ENCODE results near the gene SETD7. TPM values are rescaled to one million over a fixed set of nuclear protein-coding genes. Genes with fewer than 3 reads are reported as not detected.
A peak's percentile ranks its signal among the peaks of the same experiment; 100 is the strongest.

The SETD7 gene
- total RNA-seq, 1 donor from 2014 or later, result 44.4 TPM

DNA sequence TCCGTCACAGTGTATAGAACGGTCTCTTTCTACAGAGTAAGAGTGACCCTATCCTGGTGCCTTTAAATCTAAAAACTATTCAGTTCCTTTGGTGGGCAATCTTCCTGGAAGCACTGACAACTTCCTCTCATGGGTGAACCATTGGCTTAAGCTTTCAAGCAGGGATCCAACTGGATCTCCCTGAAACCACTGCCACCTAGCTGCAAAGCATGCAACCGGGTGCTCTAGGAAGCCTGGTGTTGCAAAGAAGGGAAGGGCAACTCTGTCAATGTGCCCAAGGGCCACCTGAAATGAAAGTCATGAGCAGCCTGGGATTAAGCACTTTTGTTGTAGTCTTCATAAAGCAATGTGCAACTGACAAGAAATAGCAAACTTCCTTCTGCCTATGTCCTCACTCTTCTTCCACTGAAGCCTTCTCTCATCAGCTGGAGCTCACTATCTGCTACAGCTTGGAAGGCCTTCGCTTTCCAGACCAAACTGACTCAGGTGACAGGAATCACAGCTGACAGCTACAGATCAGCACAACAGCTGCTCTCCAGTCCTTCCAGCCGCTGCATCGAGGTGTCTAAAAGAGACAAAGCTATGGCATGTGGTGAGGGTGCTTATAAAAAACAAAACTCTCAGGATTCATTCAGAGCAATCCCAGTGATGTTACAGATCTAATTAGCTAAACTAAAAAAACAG, 46.1 kb downstream of the SETD7 start:
- peak; percentile 21 to 49 for DNase-seq (ENCODE audit: low read depth in 2 of 2)

DNA sequence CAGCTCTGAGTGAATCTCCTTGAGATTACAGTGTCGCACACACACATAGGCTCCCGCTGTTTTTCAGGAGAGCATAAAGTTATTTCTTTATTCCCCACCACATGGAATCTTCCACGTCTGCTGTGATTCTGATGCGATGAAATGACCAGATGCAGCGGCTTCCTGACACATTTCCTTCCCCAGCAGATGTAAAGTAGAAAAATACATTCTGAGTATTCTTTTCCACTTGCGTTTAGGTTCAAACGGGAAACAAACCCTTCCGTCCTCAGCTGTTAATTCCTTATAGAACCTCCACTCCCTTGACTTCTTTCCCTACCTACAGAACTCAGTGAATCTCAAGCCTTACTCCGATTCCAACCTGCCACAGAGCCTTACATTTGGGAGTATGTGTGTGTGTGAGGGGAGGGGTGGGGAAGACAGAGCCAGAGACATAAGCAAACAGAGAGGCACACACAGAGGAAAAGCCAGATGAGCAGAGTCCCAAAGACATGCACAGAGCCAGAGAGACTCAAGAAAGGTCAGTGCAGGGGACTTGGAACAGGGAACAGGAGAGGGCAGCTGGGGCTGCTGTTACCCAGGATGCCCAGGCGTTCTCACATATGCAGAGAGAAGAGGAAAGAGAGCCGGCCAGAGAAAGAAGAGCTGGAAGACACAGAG, 47.3 kb downstream of the SETD7 start:
- DNase-seq (ENCODE audit: low read depth in 2 of 2), result peak; percentile 48 to 78

DNA sequence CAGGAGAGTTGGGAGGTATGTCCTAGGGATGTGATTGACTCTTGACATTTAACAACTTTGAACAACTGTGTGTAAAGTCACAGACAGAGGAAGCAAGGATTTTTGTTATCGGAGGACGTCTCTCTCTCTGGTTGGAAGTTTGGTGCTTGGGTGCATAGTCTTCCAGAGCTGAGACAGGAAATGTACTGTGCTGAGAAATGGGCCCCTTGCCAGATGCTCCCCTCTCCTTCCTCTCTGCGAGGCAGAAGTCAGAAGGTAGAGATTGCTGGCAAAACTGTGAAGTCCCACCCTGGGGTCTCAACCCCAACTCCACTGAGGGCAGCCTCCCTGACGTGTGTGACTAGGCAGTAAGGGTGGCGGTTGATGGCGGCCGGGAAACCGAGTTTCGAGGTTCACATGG, 49.2 kb downstream of the SETD7 start:
- peak in 1 of 2 donors; percentile 25 for DNase-seq (ENCODE audit: low read depth in 2 of 2)

DNA sequence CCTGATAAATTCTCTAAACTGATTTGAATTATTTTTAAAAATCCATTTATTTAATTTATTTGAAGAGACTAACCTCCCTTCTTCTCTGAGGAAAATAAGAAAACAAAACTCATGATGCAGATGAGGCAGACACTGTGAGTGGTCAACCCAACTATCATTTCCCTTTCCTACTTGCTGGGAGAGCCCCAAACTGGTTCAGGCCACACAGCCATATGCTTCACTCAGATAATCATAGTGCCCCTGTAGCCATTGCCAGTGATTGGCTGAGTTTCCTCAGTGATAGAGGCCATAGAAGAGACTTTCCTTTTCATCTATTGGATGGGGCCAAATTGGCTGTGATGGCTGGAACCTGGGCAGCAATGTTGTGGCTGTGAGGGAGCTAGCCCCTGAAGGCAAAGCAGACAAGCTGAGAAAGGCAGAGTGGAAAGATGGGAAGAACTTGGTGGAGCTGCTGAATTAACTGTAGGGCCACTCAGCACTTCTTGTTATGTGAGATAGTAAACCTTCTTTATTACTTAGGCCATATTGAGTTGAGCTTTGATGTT, 52.3 kb downstream of the SETD7 start:
- no peak for DNase-seq (ENCODE audit: low read depth in 2 of 2)

DNA sequence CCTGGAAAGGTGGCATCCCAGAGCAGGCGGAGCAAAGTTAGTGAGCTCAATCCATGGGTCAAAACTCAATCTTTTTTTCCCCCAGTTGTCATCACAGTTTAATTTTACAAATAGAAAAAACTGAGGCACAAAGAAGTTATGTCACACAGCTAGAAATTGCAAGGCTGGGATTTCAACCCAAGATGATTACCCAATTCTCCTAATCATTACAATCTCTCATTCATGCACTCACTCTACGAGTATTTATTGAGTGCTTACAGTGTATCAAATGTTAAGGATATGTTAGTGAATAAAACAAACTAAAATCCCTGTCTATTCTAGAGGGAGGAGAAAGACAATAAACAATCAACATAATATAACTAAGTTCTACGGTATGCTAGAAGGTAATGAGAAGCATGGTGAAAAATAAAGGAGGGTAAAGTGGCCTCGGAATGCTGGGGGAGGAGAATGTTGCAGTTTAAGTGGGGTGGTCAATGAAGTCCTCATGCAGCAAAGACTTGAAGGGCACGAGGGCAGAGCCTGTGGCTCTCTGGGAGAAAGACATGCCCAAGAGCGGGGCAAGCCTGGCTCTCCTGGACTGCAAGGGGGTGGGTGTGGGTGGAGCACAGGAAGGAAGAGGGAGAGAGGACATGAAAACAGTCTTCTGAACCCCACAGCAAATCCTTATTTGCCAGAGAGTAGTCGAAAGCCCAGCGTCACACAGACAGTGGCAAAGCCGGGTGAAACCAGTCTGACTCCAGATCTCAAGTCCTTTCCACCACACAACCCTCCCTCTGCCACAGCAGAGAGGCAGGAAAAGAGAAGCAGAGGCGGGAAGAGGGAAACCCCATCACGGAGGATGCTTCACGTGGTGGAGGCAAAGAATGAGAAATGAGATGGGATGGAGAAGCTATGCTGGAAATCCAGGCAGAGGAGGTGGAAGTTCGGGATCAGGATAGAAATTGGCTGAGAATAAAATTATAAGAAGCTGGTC, 53.8 kb downstream of the SETD7 start:
- DNase-seq (ENCODE audit: low read depth in 2 of 2), result no peak

DNA sequence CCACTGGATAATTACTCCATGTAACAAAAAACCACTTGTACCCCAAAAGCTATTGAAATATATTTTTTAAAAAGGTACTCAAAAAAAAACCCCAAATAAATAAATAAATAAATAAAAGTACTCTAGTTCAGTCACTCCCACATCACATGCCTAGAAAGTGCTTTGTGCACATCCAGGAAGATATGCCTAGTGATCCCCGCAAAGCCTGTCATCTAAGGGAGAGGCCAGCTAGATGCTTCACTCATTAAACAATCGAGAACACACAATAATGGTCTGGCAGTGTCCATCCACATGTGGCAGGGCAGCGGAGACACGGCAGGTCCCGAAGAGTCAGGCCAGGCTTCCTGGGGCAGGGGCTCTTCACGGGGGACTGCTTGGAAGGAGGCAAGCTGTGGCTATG, 54.5 kb downstream of the SETD7 start:
- no peak for DNase-seq (ENCODE audit: low read depth in 2 of 2)

DNA sequence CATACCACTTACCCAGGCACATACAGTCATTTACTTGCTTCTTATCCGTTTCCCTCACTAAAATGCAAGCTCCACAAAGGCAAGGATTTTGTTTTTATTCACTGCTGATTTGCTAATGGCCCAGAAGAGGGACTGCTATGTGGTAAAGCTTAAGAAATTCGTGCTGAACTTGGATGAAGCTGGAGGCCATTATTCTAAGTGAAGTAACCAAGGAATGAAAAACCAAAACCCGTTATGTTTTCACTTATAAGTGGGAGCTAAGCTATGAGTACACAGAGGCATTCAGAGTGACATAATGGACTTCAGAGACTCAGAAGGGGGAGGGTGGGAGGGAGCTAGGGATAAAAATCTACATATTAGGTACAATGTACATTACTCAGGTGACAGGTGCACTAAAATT, 54.9 kb downstream of the SETD7 start:
- DNase-seq (ENCODE audit: low read depth in 2 of 2), result no peak

DNA sequence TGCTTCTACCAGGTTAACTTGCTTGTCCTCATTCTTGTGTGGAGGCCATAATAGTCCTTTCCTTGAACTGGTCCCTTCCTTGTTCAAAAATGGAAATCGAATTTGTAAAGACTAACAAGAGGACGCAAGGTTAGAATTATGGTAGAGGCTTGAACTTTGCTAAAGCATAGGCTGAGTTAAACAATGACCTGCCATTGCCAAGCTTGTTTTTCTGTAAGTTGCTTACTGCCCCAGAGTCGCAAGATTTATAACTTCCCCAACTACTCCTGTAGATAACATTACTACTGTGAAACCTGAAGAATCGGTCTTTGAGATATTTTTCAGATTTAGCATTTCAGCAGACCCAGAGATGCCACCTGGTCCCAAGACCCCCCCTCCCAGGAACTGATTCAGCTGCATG, 56.8 kb downstream of the SETD7 start:
- no peak for DNase-seq (ENCODE audit: low read depth in 2 of 2)

DNA sequence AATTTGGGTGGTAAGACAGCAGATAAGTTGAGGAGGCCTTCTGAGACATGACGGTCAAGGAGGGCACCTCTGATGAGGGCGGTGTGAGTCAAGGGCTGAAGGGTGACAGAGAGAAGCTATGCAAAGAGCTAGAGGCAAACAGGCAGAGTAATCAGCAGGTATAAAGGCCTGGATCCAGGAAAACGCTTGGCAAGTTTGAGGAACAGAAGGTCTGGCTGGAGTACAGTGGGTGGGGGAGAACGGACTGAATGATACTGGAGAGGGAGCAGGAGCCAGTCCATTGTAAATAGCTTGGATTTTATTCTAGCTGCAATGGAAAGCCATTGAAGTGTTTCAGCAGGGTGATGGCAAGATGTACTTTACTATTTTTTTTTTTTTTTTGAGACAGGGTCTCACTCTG, 62.8 kb downstream of the SETD7 start:
- no peak for DNase-seq (ENCODE audit: low read depth in 2 of 2)

DNA sequence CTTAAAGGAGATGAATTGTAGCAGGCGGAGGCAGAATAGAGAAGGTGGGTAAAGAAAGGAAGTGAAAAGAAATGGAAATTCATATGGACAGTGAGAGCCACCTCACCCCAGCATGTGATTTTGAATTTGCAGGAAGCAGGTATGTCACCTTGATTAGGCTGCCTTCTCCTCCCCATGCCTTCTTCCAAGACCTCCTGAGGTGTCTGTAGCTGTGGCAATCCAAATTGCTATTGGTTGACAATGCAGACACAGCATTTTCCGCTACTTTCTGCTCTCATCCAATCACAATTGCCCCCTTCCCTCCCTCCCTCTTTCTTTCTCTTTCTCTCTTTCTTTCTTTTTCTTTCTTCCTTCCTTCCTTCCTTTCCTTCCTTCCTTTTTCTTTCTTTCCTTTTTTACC, 63.6 kb downstream of the SETD7 start:
- no peak for DNase-seq (ENCODE audit: low read depth in 2 of 2)

DNA sequence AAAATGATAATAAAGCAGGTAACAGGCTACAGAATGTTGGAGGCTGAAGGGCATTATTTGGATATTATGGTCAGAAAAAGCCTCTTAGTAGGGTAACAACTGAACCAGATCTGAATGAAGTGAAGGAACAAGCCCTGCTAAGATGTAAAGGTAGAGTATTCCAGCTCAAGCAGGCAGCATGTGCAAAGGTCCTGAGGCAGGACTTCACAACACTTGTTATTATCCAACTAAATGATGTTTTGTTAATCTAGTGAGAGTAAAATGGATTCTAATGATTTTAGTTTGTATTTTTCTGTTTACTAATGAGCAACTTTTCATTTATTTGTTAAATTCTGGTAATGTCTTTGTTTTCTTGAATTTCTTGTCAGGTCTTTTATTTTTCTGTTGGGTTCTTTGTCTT, 66.4 kb downstream of the SETD7 start:
- DNase-seq (ENCODE audit: low read depth in 2 of 2), result no peak

DNA sequence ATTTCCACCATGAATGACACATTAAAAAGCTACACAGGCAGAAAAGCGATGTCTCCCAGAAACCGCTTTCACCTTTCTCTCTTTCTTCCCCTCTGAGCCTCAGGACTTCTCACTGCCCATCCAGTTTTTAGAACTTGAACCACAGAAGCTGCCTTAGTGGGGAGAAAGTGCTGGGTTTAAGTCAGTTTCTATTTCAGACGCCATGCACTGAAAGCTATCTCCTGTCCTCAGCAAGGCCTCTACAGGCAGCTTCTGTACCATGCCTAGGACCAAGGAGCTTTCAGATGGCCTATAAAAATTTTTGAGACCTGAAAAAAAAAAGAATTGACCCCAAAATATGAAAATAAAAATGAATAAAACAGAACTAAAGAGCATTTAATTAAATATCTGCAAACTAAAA, 67.6 kb downstream of the SETD7 start:
- DNase-seq (ENCODE audit: low read depth in 2 of 2), result no peak

DNA sequence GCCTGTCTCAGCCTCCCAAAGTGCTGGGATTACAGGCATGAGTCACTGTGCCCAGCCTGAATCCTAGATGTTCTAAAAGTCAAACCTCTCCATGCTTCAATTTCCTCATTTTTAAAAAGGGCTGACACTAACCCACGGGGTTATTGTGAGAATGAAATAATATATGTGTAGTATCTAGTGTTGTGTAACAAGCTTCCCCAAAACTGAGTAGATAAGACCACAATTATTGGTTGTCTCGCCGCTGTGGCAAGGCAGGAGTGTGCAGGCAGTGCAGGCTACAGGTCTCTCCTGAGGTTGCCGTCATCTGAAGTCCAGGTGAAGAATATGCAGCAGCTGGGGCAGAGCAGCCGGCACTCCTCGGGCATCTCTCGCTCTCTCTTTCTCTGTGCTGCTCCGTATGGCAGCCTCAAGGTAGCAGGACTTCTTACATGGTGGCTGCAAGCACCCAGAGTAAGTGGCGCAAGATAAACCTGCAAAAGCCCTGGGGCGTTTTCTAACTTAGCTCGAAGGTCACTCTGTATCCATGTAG, 71.2 kb downstream of the SETD7 start:
- no peak for DNase-seq (ENCODE audit: low read depth in 2 of 2)

DNA sequence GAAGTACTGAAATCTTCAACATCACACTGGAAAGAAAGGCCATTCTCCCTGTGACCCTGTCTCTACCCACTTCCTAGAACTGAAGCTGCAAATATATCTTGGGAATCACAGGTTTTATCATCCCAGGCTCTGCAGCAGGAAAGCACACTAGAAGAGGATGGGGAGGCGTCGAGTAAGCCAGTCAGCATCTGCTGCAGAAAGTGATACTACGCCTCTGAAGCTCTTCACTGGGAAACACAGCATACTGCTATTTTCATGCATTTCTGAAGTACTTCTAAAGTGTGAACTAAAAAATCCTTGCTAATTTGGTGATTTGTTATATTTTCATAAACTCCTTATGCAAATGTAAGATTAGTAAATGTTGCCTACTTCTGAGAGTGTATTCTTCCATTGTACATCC, 73.0 kb downstream of the SETD7 start:
- no peak for DNase-seq (ENCODE audit: low read depth in 2 of 2)

DNA sequence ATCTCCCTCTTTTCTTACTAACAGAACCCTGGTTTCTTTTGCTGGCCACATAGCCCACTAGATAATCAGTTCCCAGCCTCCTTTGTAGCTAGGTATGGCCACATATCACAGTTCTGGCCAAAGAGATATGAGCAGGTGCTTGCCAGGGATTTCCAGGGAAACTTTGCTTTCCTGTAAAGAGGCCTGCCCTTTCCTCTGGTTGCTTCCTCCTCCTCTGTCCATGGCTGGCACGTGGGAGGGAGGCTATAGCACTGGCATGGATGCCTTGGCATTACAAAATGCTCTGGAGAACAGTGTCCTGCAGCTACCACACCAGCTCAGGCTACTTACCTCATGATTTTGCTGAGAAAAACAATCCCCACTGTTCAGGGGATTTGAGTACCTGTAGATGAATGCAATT, 74.6 kb downstream of the SETD7 start:
- no peak for DNase-seq (ENCODE audit: low read depth in 2 of 2)

DNA sequence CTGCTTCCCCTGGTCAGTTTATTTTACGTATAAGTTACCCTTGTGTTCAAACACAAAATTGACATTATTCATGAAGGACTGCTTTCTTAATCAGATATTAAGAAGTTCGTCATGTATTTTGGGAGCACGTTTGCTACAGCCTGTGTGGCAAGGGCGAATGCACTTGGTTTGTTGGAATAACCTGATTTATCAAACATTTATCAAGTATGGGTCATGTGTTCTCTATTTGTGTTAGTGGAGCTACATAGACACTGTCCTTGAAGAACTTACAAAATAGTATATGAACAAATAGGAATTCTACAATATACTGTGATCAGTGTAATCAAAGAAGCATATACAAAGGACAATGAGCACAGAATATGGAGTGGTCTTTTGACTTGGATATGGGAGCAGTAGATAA, 79.7 kb downstream of the SETD7 start:
- DNase-seq (ENCODE audit: low read depth in 2 of 2), result no peak

DNA sequence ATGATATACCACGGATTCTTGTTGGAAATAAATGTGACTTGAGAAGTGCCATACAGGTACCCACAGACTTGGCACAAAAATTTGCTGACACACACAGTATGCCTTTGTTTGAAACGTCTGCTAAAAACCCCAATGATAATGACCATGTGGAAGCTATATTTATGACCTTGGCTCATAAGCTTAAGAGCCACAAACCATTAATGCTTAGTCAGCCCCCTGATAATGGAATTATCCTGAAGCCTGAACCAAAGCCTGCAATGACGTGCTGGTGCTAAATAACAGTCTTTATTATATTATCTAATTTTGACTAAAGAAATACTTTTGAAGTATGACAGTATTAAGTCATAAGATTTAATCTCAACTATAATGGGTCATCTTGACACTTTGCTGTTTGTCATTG, 83.2 kb downstream of the SETD7 start:
- no peak for DNase-seq (ENCODE audit: low read depth in 2 of 2)

DNA sequence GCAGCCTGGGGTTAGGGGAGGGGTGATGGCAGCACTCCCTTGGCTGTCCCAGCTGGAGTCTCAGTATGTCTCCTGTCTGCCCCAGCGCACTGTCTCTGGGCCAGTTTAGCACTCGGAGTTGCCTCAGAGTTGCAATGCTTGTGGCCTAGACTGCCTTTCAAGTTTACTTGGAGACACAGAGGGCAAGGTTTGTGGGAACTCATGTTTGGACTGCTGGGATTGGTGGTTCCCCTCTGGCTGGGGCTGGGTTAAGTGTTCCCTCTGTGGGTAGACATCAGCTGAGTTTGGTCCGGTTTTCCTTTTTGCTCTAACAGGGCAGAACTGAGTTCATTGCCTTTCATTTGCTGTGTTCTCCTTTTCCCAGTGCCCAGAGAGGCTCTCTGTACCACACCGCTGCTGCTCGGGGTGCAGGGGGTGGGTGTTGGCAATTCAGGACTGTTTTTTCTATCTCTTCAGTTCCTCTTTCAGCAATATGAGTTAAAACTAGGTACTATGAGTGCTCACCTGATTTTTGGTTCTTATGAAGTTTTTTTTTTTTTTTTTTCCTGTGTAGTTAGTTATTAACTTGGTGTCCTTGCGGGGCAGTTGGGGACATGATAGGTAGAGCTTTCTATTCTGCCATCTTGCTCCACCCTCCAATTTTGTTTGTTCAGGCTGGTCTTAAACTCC, 84.9 kb downstream of the SETD7 start:
- DNase-seq (ENCODE audit: low read depth in 2 of 2), result no peak

DNA sequence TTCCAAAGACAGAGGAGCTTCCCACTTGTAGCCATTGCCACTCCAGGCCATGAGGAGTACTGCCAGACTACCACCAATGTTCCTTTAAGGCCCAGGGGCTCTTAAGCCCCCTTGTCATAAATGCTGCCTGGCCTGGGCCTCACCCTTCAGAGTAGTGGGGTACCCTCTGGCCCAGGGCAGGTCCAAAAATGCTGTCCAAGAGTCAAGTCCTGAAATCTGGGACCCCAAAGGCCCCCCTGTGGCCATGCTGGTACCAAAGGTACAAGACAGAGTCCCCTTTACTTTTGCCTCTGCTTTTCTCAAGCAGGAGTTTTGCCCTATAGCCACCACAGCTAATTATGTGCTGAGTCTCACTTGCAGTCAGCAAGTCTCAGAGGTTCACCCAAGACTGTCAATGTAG, 85.7 kb downstream of the SETD7 start:
- DNase-seq (ENCODE audit: low read depth in 2 of 2), result no peak

DNA sequence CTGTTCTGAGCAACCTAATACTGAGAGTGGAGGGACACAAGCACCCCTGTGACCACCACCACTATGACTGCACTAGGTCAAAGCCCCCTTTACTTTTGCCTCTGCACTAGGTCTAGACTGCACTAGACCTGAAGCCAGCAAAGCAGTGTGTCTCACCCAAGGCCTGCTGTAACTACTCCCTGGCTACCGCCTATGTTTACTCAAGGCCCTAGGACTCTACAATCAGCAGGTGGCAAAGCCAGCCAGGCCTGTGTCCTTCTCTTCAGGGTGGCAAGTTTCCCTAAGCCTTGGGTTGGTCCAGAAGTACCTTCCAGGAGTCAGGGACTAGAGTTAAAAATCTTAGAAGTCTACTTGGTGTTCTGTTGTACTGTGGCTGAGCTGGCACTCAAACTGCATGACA, 86.2 kb downstream of the SETD7 start:
- no peak for DNase-seq (ENCODE audit: low read depth in 2 of 2)

DNA sequence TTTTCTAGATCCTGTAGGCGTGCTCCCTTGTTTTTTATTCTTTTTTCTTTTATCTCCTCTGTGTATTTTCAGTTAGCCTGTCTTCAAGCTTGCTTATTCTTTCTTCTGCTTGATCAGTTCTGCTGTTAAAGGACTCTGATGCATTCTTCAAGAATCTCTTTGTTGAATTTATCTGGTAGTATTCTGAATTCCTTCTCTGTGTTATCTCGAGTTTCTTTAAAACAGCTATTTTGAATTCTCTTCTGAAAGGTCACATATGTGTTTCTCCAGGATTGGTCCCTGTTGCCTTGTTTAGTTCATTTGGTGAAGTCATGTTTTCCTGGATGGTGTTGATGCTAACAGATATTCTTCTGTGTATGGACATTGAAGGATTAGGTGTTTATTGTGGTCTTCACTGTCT, 86.8 kb downstream of the SETD7 start:
- DNase-seq (ENCODE audit: low read depth in 2 of 2), result no peak
